ENCODE measurements around the gene PPP1R1B. TPM values are rescaled to one million over a fixed set of nuclear protein-coding genes. Genes with fewer than 3 reads are reported as not detected.

Gene PPP1R1B
- total and polyA plus RNA-seq, 3 donors from 2014 or later: 22.4 to 63.1 (median 24.3) TPM

GRCh38 chr17:39678340-39679116 is 51.8 kb downstream of the PPP1R1B start:
- H3K27ac ChIP-seq: no peak overlapping the region
- H3K27me3 ChIP-seq: no peaks in the 10 kb centered on the region
- TF ChIP-seq CTCF (IDR thresholded peaks at IDR 0.05) (no peak), POLR2A (IDR thresholded peaks at IDR 0.05) (no peak)
- 88 to 90% methylated on average over 13 of the region's 13 CpGs for WGBS, 2 donors
- H3K9me3 ChIP-seq: no peaks in the 10 kb centered on the region
- intact Hi-C loops (cut with DNase I; ENCODE audit: low total_unique reads): no loop called here
- no peak overlapping the region for H3K4me3 ChIP-seq
- no peak for DNase-seq
- H3K36me3 ChIP-seq (ENCODE audit: low read depth, missing control alignments): no peaks in the 10 kb centered on the region
- H3K4me1 ChIP-seq: no peaks in the 10 kb centered on the region

DNA sequence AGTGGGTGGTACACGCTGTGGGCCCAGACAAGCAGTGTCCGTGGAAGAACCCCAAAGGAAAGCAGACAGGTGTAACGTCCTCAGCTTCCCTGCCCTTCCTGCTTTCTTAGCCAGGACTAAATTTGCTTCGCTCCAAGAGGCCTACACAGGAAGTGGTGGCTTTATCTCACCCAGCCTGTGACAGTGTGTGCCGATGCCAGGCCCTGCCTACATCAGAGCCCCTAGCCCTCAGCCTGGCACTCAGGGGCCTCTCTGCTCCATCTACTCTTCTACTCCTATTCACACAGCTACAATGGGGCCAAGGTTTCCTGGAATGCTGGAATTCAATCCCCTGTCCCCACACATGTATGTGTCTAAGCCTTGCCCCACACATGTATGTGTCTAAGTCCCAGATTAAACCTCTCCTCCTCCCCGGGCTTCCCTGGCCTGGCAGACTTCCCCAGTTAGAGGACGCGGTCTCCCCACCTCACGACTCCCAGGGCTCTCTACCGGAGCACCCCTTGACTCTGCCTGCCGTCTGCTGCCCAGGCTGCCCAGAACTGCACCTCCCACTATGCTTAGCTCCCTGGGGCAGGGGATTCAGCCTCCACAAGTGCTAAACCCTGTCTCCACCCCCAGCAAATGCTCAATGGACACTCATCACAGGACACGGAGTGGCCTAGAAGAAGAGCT is 52.9 kb downstream of the PPP1R1B start:
- Histone ChIP-seq H3K27ac (no peak overlapping the region), H3K9me3 (no peaks in the 10 kb centered on the region), H3K4me1 (no peaks in the 10 kb centered on the region), H3K36me3 (ENCODE audit: low read depth, missing control alignments) (no peaks in the 10 kb centered on the region), H3K27me3 (no peaks in the 10 kb centered on the region), H3K4me3 (no peak overlapping the region)
- WGBS, 2 donors: 79 to 83% methylated on average over 9 to 12 of the region's 12 CpGs
- intact Hi-C loops (cut with DNase I; ENCODE audit: low total_unique reads): no loop called here
- no peak for DNase-seq
- TF ChIP-seq CTCF (IDR thresholded peaks at IDR 0.05): no peak
- TF ChIP-seq POLR2A (IDR thresholded peaks at IDR 0.05): no peak

- H3K9me3 ChIP-seq: no peaks in the 10 kb centered on the region
- intact Hi-C loops (cut with DNase I; ENCODE audit: low total_unique reads): no loop called here
- DNase-seq: no peak
- 89% methylated on average over 8 to 9 of the region's 9 CpGs for WGBS, 2 donors
- H3K4me1 ChIP-seq: peaks cover under 1% of the 10 kb centered on the region
- no peaks in the 10 kb centered on the region for H3K27me3 ChIP-seq
- H3K4me3 ChIP-seq: no peak overlapping the region
- TF ChIP-seq CTCF (IDR thresholded peaks at IDR 0.05) (no peak), POLR2A (IDR thresholded peaks at IDR 0.05) (no peak)
- H3K36me3 ChIP-seq (ENCODE audit: low read depth, missing control alignments): no peaks in the 10 kb centered on the region
- no peak overlapping the region for H3K27ac ChIP-seq
Measured at GRCh38 chr17:39683295-39683939, 56.7 kb downstream of the PPP1R1B start.

DNA sequence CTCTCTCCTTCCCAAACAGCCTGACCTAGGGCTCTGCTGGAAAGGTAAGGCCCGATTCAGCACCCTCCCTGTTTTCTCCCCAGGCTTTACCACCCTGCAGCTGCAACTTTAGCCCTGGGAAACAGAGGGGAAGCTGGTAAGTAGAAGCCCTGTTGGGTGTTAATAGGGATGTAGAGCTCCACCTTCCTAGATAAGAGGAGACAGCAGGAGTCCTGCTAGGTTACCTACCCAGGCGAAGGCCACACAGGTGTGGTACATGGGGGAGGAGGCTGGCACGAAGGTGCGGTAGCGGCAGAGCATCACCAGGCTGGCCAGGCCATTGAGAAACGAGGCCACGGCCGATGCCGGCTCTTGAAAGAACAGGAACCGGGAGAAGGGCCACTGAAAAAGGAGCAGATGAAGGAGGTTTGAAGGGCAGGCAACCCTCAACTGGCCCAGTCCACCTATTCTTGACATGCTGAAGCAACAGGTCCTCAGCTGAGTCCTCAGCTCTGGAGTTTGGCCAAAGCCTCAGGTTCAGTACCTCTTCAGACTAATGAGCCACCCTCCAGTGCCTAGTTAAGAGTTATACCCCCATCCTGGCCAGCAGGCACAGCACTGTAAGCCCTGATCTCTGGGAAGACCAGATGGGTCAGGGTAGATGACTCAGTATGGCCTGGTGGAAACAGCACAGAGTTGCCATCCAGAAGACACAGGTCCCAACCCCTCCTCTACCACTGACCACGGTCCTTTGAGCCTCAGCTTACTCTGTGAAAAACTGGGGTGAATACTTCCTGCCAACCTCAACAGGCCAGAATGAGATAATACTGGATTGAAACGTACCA is 57.8 kb downstream of the PPP1R1B start:
- 92 to 95% methylated on average over 12 of the region's 12 CpGs for WGBS, 2 donors
- H3K27me3 ChIP-seq: no peaks in the 10 kb centered on the region
- H3K36me3 ChIP-seq (ENCODE audit: low read depth, missing control alignments): no peaks in the 10 kb centered on the region
- H3K4me3 ChIP-seq: no peak overlapping the region
- DNase-seq: no peak
- H3K4me1 ChIP-seq: peaks cover 5% of the 10 kb centered on the region
- H3K9me3 ChIP-seq: no peaks in the 10 kb centered on the region
- H3K27ac ChIP-seq: no peak overlapping the region
- TF ChIP-seq POLR2A (IDR thresholded peaks at IDR 0.05) (no peak), CTCF (IDR thresholded peaks at IDR 0.05) (no peak)
- intact Hi-C loops (cut with DNase I; ENCODE audit: low total_unique reads): no loop called here

Other genes starting within 250 kb of the PPP1R1B start
- gene FBXL20, start 225.3 kb upstream of the PPP1R1B start, total RNA-seq: 10 to 100 TPM; 62.5 to 67.5 TPM
- gene FBXL20, start 225.3 kb upstream of the PPP1R1B start, polyA plus RNA-seq (ENCODE audit: insufficient read depth, low read depth, low replicate concordance): 29.7 TPM
- gene MED1, start 175.7 kb upstream of the PPP1R1B start, total RNA-seq: 10 to 100 TPM; 31.1 to 32.3 TPM
- gene MED1, start 175.7 kb upstream of the PPP1R1B start, polyA plus RNA-seq (ENCODE audit: insufficient read depth, low read depth, low replicate concordance): 32.8 TPM
- gene CDK12, start 165.5 kb upstream of the PPP1R1B start, total RNA-seq: 100 to 1,000 TPM; 103 to 113 TPM
- 60.3 TPM for gene CDK12, start 165.5 kb upstream of the PPP1R1B start, polyA plus RNA-seq (ENCODE audit: insufficient read depth, low read depth, low replicate concordance)
- gene NEUROD2, start 19.0 kb upstream of the PPP1R1B start, total RNA-seq: under 1 TPM in 1 of 2 donors, not detected in 1; 0.19 TPM
- not detected for gene NEUROD2, start 19.0 kb upstream of the PPP1R1B start, polyA plus RNA-seq (ENCODE audit: insufficient read depth, low read depth, low replicate concordance)
- gene STARD3, start 10.2 kb downstream of the PPP1R1B start, total RNA-seq: 100 to 1,000 TPM; 265 to 352 TPM
- 102 TPM for gene STARD3, start 10.2 kb downstream of the PPP1R1B start, polyA plus RNA-seq (ENCODE audit: insufficient read depth, low read depth, low replicate concordance)
- 1 to 10 TPM; 3.0 to 6.0 TPM for gene TCAP, start 38.4 kb downstream of the PPP1R1B start, total RNA-seq
- 49.8 TPM for gene TCAP, start 38.4 kb downstream of the PPP1R1B start, polyA plus RNA-seq (ENCODE audit: insufficient read depth, low read depth, low replicate concordance)
- gene PNMT, start 41.5 kb downstream of the PPP1R1B start, total RNA-seq: 1 to 10 TPM; 2.6 to 2.7 TPM
- gene PNMT, start 41.5 kb downstream of the PPP1R1B start, polyA plus RNA-seq (ENCODE audit: insufficient read depth, low read depth, low replicate concordance): 2.9 TPM
- gene PGAP3, start 61.1 kb downstream of the PPP1R1B start, total RNA-seq: 10 to 100 TPM; 28.6 to 37.4 TPM
- gene PGAP3, start 61.1 kb downstream of the PPP1R1B start, polyA plus RNA-seq (ENCODE audit: insufficient read depth, low read depth, low replicate concordance): 21.1 TPM
- 10 to 100 TPM; 32.1 to 40.0 TPM for gene ERBB2, start 73.1 kb downstream of the PPP1R1B start, total RNA-seq
- gene ERBB2, start 73.1 kb downstream of the PPP1R1B start, polyA plus RNA-seq (ENCODE audit: insufficient read depth, low read depth, low replicate concordance): 32.1 TPM
- gene MIEN1, start 103.6 kb downstream of the PPP1R1B start, total RNA-seq: 10 to 100 TPM; 47.9 to 53.1 TPM
- 89.1 TPM for gene MIEN1, start 103.6 kb downstream of the PPP1R1B start, polyA plus RNA-seq (ENCODE audit: insufficient read depth, low read depth, low replicate concordance)
- gene GRB7, start 111.0 kb downstream of the PPP1R1B start, total RNA-seq: 1 to 10 TPM; 2.1 to 2.9 TPM
- gene GRB7, start 111.0 kb downstream of the PPP1R1B start, polyA plus RNA-seq (ENCODE audit: insufficient read depth, low read depth, low replicate concordance): 3.7 TPM
- 1 to 10 TPM; 1.9 to 3.8 TPM for gene IKZF3, start 237.4 kb downstream of the PPP1R1B start, total RNA-seq
- 3.4 TPM for gene IKZF3, start 237.4 kb downstream of the PPP1R1B start, polyA plus RNA-seq (ENCODE audit: insufficient read depth, low read depth, low replicate concordance)
- gene ZPBP2, start 241.2 kb downstream of the PPP1R1B start, total RNA-seq: 10 to 100 TPM; 45.1 to 63.1 TPM
- 224 TPM for gene ZPBP2, start 241.2 kb downstream of the PPP1R1B start, polyA plus RNA-seq (ENCODE audit: insufficient read depth, low read depth, low replicate concordance)

Measured in testis (tissue), 3 donors.